ENCODE data around the gene LRMDA. TPM values are rescaled to one million over a fixed set of nuclear protein-coding genes. Genes with fewer than 3 reads are reported as not detected.
A peak's percentile ranks its signal among the peaks of the same experiment; 100 is the strongest.

The LRMDA gene
- total and polyA plus RNA-seq, 2 of the 13 experiments (the other 11 are each of a cell fraction or from before 2014, with no cell fraction given), result 13.4 to 22.0 TPM

DNA sequence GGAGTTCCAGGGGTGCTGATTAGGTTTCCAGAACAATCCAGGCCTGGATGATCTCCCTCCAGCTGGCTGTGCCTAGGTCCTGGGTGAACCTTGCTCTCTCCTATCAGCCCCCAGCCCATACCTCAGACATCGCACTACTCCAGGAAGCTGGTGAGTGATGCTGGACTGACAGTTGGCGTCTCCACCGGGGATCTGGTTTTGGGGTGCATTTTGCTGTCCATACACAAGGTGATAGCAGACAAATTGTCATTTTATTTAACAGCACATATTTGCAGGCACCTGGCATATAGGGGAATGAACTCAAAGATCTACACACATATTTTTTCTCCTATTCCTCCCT lies 601.2 kb downstream of the LRMDA start (continued):
- TF ChIP-seq MXD1 (CRISPR knock-in tag; IDR thresholded peaks at IDR 0.05) (0 out of 2 replicates have a peak, but pooled peaks have one; percentile 0), ZFP90 (CRISPR knock-in tag; IDR thresholded peaks at IDR 0.05; ENCODE audit: borderline replicate concordance) (peak; percentile 23; the same call in 1 of the 2 replicates), CEBPZ (IDR thresholded peaks at IDR 0.05; ENCODE audit: low read length) (no peak), ZSCAN9 (CRISPR knock-in tag; IDR thresholded peaks at IDR 0.05; ENCODE audit: borderline replicate concordance) (no peak), POLR2AphosphoS5 (IDR thresholded peaks at IDR 0.05; ENCODE audit: low read depth, low read length) (peak; percentile 49; the same call in 1 of the 2 replicates), IKZF4 (CRISPR knock-in tag; IDR thresholded peaks at IDR 0.05; ENCODE audit: borderline replicate concordance, low read depth, not compliant biosample characterization) (peak; percentile 31), ARNT (IDR thresholded peaks at IDR 0.05) (no peak), POLR2A (IDR thresholded peaks at IDR 0.05; ENCODE audit: insufficient read depth in 1 of 2, low read depth in 2 of 2, low read length in 2 of 2) (peak in 1 of 2 experiments; percentile 59; a peak in 2 of 4 replicates), ZC3H13 (CRISPR knock-in tag; IDR thresholded peaks at IDR 0.05) (peak; percentile 55; the same call in 1 of the 2 replicates), HOXA3 (CRISPR knock-in tag; IDR thresholded peaks at IDR 0.05) (peak; percentile 42; the same call in 1 of the 2 replicates), BHLHE40 (IDR thresholded peaks at IDR 0.05; ENCODE audit: low read length) (no peak), GPN1 (CRISPR knock-in tag; IDR thresholded peaks at IDR 0.05; ENCODE audit: borderline replicate concordance) (no peak), ZNF563 (CRISPR knock-in tag; IDR thresholded peaks at IDR 0.05) (0 out of 2 replicates have a peak, but pooled peaks have one; percentile 25), HNF4A (CRISPR knock-in tag; IDR thresholded peaks at IDR 0.05) (peak; percentile 43; the same call in 1 of the 2 replicates), ZNF274 (CRISPR knock-in tag; IDR thresholded peaks at IDR 0.05) (0 out of 2 replicates have a peak, but pooled peaks have one; percentile 50), KDM5B (CRISPR knock-in tag; IDR thresholded peaks at IDR 0.05; ENCODE audit: borderline replicate concordance) (0 out of 2 replicates have a peak, but pooled peaks have one; percentile 7), BRD4 (CRISPR knock-in tag; IDR thresholded peaks at IDR 0.05) (0 out of 2 replicates have a peak, but pooled peaks have one; percentile 29)
- TF ChIP-seq, protein P1, sequence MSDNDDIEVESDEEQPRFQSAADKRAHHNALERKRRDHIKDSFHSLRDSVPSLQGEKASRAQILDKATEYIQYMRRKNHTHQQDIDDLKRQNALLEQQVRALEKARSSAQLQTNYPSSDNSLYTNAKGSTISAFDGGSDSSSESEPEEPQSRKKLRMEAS (IDR thresholded peaks at IDR 0.05), result peak; percentile 29; the same call in 1 of the 2 replicates
- TF ChIP-seq, protein P2, sequence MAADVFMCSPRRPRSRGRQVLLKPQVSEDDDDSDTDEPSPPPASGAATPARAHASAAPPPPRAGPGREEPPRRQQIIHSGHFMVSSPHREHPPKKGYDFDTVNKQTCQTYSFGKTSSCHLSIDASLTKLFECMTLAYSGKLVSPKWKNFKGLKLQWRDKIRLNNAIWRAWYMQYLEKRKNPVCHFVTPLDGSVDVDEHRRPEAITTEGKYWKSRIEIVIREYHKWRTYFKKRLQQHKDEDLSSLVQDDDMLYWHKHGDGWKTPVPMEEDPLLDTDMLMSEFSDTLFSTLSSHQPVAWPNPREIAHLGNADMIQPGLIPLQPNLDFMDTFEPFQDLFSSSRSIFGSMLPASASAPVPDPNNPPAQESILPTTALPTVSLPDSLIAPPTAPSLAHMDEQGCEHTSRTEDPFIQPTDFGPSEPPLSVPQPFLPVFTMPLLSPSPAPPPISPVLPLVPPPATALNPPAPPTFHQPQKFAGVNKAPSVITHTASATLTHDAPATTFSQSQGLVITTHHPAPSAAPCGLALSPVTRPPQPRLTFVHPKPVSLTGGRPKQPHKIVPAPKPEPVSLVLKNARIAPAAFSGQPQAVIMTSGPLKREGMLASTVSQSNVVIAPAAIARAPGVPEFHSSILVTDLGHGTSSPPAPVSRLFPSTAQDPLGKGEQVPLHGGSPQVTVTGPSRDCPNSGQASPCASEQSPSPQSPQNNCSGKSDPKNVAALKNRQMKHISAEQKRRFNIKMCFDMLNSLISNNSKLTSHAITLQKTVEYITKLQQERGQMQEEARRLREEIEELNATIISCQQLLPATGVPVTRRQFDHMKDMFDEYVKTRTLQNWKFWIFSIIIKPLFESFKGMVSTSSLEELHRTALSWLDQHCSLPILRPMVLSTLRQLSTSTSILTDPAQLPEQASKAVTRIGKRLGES (CRISPR knock-in tag; IDR thresholded peaks at IDR 0.05; ENCODE audit: borderline replicate concordance), result no peak
- TF ChIP-seq, protein P3, sequence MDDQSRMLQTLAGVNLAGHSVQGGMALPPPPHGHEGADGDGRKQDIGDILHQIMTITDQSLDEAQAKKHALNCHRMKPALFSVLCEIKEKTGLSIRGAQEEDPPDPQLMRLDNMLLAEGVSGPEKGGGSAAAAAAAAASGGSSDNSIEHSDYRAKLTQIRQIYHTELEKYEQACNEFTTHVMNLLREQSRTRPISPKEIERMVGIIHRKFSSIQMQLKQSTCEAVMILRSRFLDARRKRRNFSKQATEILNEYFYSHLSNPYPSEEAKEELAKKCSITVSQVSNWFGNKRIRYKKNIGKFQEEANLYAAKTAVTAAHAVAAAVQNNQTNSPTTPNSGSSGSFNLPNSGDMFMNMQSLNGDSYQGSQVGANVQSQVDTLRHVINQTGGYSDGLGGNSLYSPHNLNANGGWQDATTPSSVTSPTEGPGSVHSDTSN (CRISPR knock-in tag; IDR thresholded peaks at IDR 0.05; ENCODE audit: borderline replicate concordance), result no peak
- TF ChIP-seq, protein P4, sequence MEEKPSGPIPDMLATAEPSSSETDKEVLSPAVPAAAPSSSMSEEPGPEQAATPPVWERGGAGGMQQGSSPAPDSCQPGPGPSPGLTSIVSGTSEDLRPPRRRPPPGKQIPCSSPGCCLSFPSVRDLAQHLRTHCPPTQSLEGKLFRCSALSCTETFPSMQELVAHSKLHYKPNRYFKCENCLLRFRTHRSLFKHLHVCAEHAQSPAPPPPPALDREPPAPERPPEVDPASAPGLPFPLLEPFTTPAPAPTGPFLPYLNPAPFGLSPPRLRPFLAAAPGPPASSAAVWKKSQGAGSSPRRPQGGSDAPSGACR (CRISPR knock-in tag; IDR thresholded peaks at IDR 0.05), result 0 out of 2 replicates have a peak, but pooled peaks have one; percentile 59

All from HepG2 (cell line).